LNCAP (cell line): ENCODE results near the gene FXYD7.

Experiments used
- CTCF ChIP-seq: fragments of 450-650 bp; IDR thresholded peaks from 2 replicates; pipeline ENCODE4 v1.5.1; 2017; ENCODE audit warnings: mild to moderate bottlenecking

The FXYD7 gene

GRCh38 chr19:35151273-35152065 is 8.4 kb downstream of the FXYD7 start:
- TF ChIP-seq CTCF, result no peak

- TF ChIP-seq CTCF, result peak; percentile 44
Observed at GRCh38 chr19:35153701-35154524, 10.9 kb downstream of the FXYD7 start.

- TF ChIP-seq CTCF, result no peak
Observed at GRCh38 chr19:35154525-35155406, 11.7 kb downstream of the FXYD7 start, which contains the start of gene FXYD5. TSS of gene FXYD5 (plus strand) at chr19:35154735. CDS start at chr19:35155551, 816 bp downstream.

GRCh38 chr19:35155441-35155840 is 12.4 kb downstream of the FXYD7 start:
- TF ChIP-seq CTCF, result no peak

- no peak for TF ChIP-seq CTCF
Observed at GRCh38 chr19:35155981-35156672, 13.1 kb downstream of the FXYD7 start.

- no peak for TF ChIP-seq CTCF
Observed at GRCh38 chr19:35156673-35157014, 13.6 kb downstream of the FXYD7 start.

- TF ChIP-seq CTCF, result no peak
Observed at GRCh38 chr19:35157431-35157830, 14.4 kb downstream of the FXYD7 start.
